SK-MEL-5 (cell line): ENCODE data around the gene CACTIN. TPM values are rescaled to one million over a fixed set of nuclear protein-coding genes. Genes with fewer than 3 reads are reported as not detected.

Experiments
- DNase-seq: peaks from one replicate; pipeline ENCODE4 v3.0.0-alpha.2; 2016; ENCODE audit warnings: low read depth, low spot score
- in situ Hi-C: cut with HindIII; loops from 2 replicates; pipeline ENCODE4 v1.10.0; 2016; ENCODE audit warnings: low sequenced_read_pairs, high pct_unique_total_duplicates, low pct_unique_long_range_greater_than_20kb
- total RNA-seq: library from RNA; depleted of rRNA; stranded (reverse); fragments of >200 nt; shearing (Covaris generic); gene quantifications from 2 replicates; pipeline ENCODE4 v1.2.3, GENCODE V29; 2014

CACTIN gene
- total RNA-seq, 1 experiment from 2014 or later, result 16.6 TPM

- DNase-seq, result no peak
- in situ Hi-C loops, result no loop called here
These were observed 6.3 kb downstream of the CACTIN start for GRCh38 chr19:3620145-3620816.

GRCh38 chr19:3619631-3620012 lies 7.0 kb downstream of the CACTIN start:
- in situ Hi-C loops, result no loop called here
- DNase-seq, result no peak

- in situ Hi-C loops, result no loop called here
- no peak for DNase-seq
These were observed 7.6 kb downstream of the CACTIN start for GRCh38 chr19:3618811-3619630.

GRCh38 chr19:3618144-3618810 lies 8.3 kb downstream of the CACTIN start:
- peak; percentile 54 for DNase-seq
- in situ Hi-C loops, result no loop called here

- no peak for DNase-seq
- in situ Hi-C loops, result no loop called here
These were observed 9.1 kb downstream of the CACTIN start for GRCh38 chr19:3617463-3617862.

GRCh38 chr19:3615524-3616135 lies 11.0 kb downstream of the CACTIN start:
- no peak for DNase-seq
- in situ Hi-C loops, result no loop called here

- in situ Hi-C loops, result no loop called here
- no peak for DNase-seq
These were observed 11.6 kb downstream of the CACTIN start for GRCh38 chr19:3614858-3615505.

GRCh38 chr19:3613818-3614661 lies 12.6 kb downstream of the CACTIN start:
- DNase-seq, result no peak
- in situ Hi-C loops, result no loop called here

GRCh38 chr19:3612901-3613741 lies 13.5 kb downstream of the CACTIN start:
- in situ Hi-C loops, result no loop called here
- no peak for DNase-seq

GRCh38 chr19:3612330-3612729 lies 14.3 kb downstream of the CACTIN start:
- in situ Hi-C loops, result no loop called here
- DNase-seq, result no peak

GRCh38 chr19:3611841-3612240 lies 14.7 kb downstream of the CACTIN start:
- no peak for DNase-seq
- in situ Hi-C loops, result no loop called here

- DNase-seq, result no peak
- in situ Hi-C loops, result no loop called here
These were observed 15.6 kb downstream of the CACTIN start for GRCh38 chr19:3610745-3611717.

- no peak for DNase-seq
- in situ Hi-C loops, result no loop called here
These were observed 16.5 kb downstream of the CACTIN start for GRCh38 chr19:3609779-3610719.

GRCh38 chr19:3608750-3609322 lies 17.8 kb downstream of the CACTIN start:
- no peak for DNase-seq

More at GRCh38 chr19:3608750-3609322, 17.8 kb downstream of the CACTIN start:
- in situ Hi-C loops, result no loop called here
